PFSK-1 (cell line): ENCODE results near the gene FAM151A.

ENCODE experiments used
- FOXP2 ChIP-seq: optimal IDR thresholded peaks from 2 replicates; pipeline ENCODE3; 2011; ENCODE audit warnings: borderline replicate concordance, control low read depth, inconsistent platforms; ENCODE audit not compliant: insufficient read depth; ENCODE audit errors: extremely low read length, extremely low read depth
- POLR2AphosphoS5 ChIP-seq: IDR thresholded peaks from 2 replicates; pipeline ENCODE4 v1.6.1; 2012; ENCODE audit warnings: low read depth, mild to moderate bottlenecking, control low read depth, low read length, moderate library complexity
- REST ChIP-seq, 2 experiments: IDR thresholded peaks; 2 replicates each; pipeline versions ENCODE4 v1.6.1 to v1.8.0; 2011 to 2012; ENCODE audit warnings: low read depth in 2 of 2, low read length in 2 of 2, control low read depth in 1 of 2, inconsistent platforms in 1 of 2, mild to moderate bottlenecking in 1 of 2, moderate library complexity in 1 of 2; ENCODE audit not compliant: insufficient read depth in 1 of 2
- SIN3A ChIP-seq: IDR thresholded peaks from 2 replicates; pipeline ENCODE4 v1.6.1; 2012; ENCODE audit warnings: mild to moderate bottlenecking, low read length, moderate library complexity, borderline replicate concordance; ENCODE audit not compliant: insufficient read depth
- TAF1 ChIP-seq: IDR thresholded peaks from 2 replicates; pipeline ENCODE4 v1.6.1; 2012; ENCODE audit warnings: low read length, control low read depth, borderline replicate concordance; ENCODE audit not compliant: insufficient read depth

Gene FAM151A

GRCh38 chr1:54658164-54658913, 35.0 kb upstream of the FAM151A start:
- TF ChIP-seq FOXP2 (no peak), TAF1 (no peak), REST (IDR thresholded peaks at IDR 0.05; ENCODE audit: insufficient read depth in 1 of 2, low read depth in 2 of 2, low read length in 2 of 2) (no peak), POLR2AphosphoS5 (no peak), SIN3A (no peak)

GRCh38 chr1:54653036-54653435, 29.7 kb upstream of the FAM151A start:
- TF ChIP-seq REST (IDR thresholded peaks at IDR 0.05; ENCODE audit: insufficient read depth in 1 of 2, low read depth in 2 of 2, low read length in 2 of 2) (no peak), SIN3A (no peak), TAF1 (no peak), FOXP2 (no peak), POLR2AphosphoS5 (no peak)

- TF ChIP-seq POLR2AphosphoS5 (no peak), REST (IDR thresholded peaks at IDR 0.05; ENCODE audit: insufficient read depth in 1 of 2, low read depth in 2 of 2, low read length in 2 of 2) (no peak), FOXP2 (no peak), TAF1 (no peak)
Measured at GRCh38 chr1:54652168-54652567, 28.8 kb upstream of the FAM151A start.

GRCh38 chr1:54651608-54652007, 28.3 kb upstream of the FAM151A start:
- TF ChIP-seq FOXP2: no peak
- TF ChIP-seq SIN3A: no peak
- no peak for TF ChIP-seq TAF1
- no peak for TF ChIP-seq POLR2AphosphoS5
- no peak for TF ChIP-seq REST (IDR thresholded peaks at IDR 0.05; ENCODE audit: insufficient read depth in 1 of 2, low read depth in 2 of 2, low read length in 2 of 2)

- TF ChIP-seq REST (IDR thresholded peaks at IDR 0.05; ENCODE audit: insufficient read depth in 1 of 2, low read depth in 2 of 2, low read length in 2 of 2) (no peak), FOXP2 (no peak)
Measured at GRCh38 chr1:54650417-54650816, 27.1 kb upstream of the FAM151A start.
